GM23338 (cell line): ENCODE results near the gene CACNA1D. TPM values are rescaled to one million over a fixed set of nuclear protein-coding genes. Genes with fewer than 3 reads are reported as not detected.
A peak's percentile ranks its signal among the peaks of the same experiment; 100 is the strongest.

Experiments used
- ATAC-seq: fragments of 200-7000 bp; cut with Tn5 transposase; 3 replicates; pipeline ENCODE4 v1.9.1; 2020
- DNase-seq: peaks from one replicate; pipeline ENCODE4 v3.0.0-alpha.2; 2015; ENCODE audit warnings: low spot score
- H2AFZ ChIP-seq: fragments of 200-600 bp; sonication (generic); 2 replicates; pipeline ENCODE4 v1.8.0; 2016; ENCODE audit warnings: antibody characterized with exemption, mild to moderate bottlenecking, moderate library complexity
- H3F3A ChIP-seq: fragments of 200-600 bp; sonication (generic); replicated peaks from 2 replicates; pipeline ENCODE4 v1.8.0; 2017; ENCODE audit warnings: antibody characterized with exemption, mixed run types, low read depth
- H3K27ac ChIP-seq: fragments of 200-600 bp; sonication (generic); 2 replicates; pipeline ENCODE4 v1.6.1; 2016; ENCODE audit warnings: low read depth
- H3K27me3 ChIP-seq: fragments of 200-600 bp; sonication (generic); 2 replicates; pipeline ENCODE4 v1.8.0; 2016; ENCODE audit warnings: mild to moderate bottlenecking, mixed run types, moderate library complexity; ENCODE audit not compliant: insufficient read depth
- H3K36me3 ChIP-seq: fragments of 200-600 bp; sonication (generic); 2 replicates; pipeline ENCODE4 v1.8.0; 2016; ENCODE audit warnings: mild to moderate bottlenecking; ENCODE audit not compliant: insufficient read depth
- H3K4me1 ChIP-seq: fragments of 200-600 bp; sonication (generic); 2 replicates; pipeline ENCODE4 v1.8.0; 2016; ENCODE audit warnings: mild to moderate bottlenecking, moderate library complexity; ENCODE audit not compliant: insufficient read depth
- H3K4me2 ChIP-seq: fragments of 200-600 bp; sonication (generic); 2 replicates; pipeline ENCODE4 v1.7.1; 2017; ENCODE audit warnings: mixed run types
- H3K4me3 ChIP-seq: fragments of 200-600 bp; sonication (generic); 2 replicates; pipeline ENCODE4 v1.6.1; 2016; ENCODE audit warnings: mixed run types
- H3K79me2 ChIP-seq: fragments of 200-600 bp; sonication (generic); replicated peaks from 2 replicates; pipeline ENCODE4 v1.8.0; 2017; ENCODE audit warnings: mild to moderate bottlenecking; ENCODE audit not compliant: insufficient read depth
- H3K9me2 ChIP-seq: fragments of 200-600 bp; sonication (generic); 2 replicates; pipeline ENCODE4 v1.8.0; 2017; ENCODE audit not compliant: insufficient read depth
- H4K20me1 ChIP-seq: fragments of 200-600 bp; sonication (generic); replicated peaks from 2 replicates; pipeline ENCODE4 v1.8.0; 2017; ENCODE audit warnings: mild to moderate bottlenecking; ENCODE audit not compliant: insufficient read depth
- H3K27ac Mint-ChIP-seq: 2 replicates; pipeline ENCODE4 v1.8.0; 2020; ENCODE audit warnings: inconsistent platforms, mild to moderate bottlenecking, moderate library complexity, mixed read lengths
- H3K27me3 Mint-ChIP-seq: 3 replicates; pipeline ENCODE4 v1.8.0; 2022; ENCODE audit warnings: low read depth, mild to moderate bottlenecking, moderate library complexity, mixed read lengths, inconsistent platforms; ENCODE audit not compliant: insufficient read depth, poor library complexity
- H3K36me3 Mint-ChIP-seq: 3 replicates; pipeline ENCODE4 v1.8.0; 2021; ENCODE audit warnings: low read depth, mild to moderate bottlenecking, inconsistent platforms, moderate library complexity, mixed read lengths
- H3K4me1 Mint-ChIP-seq: 3 replicates; pipeline ENCODE4 v1.8.0; 2020; ENCODE audit warnings: mild to moderate bottlenecking, inconsistent platforms, mixed read lengths
- H3K4me3 Mint-ChIP-seq: 3 replicates; pipeline ENCODE4 v1.8.0; 2021; ENCODE audit warnings: moderate library complexity, mild to moderate bottlenecking, inconsistent platforms, mixed read lengths
- H3K9me3 Mint-ChIP-seq: 3 replicates; pipeline ENCODE4 v1.8.0; 2020; ENCODE audit warnings: moderate library complexity, mild to moderate bottlenecking, inconsistent platforms, mixed read lengths
- CREB1 ChIP-seq: fragments of 250-450 bp; sonication (Bioruptor Pico); IDR thresholded peaks from 2 replicates; pipeline ENCODE4 v1.5.0; 2020; ENCODE audit warnings: low read depth, mild to moderate bottlenecking, moderate library complexity
- EZH2 ChIP-seq: fragments of 200-600 bp; sonication (generic); IDR thresholded peaks from one replicate; pipeline ENCODE4 v1.8.0; 2017; ENCODE audit warnings: antibody characterized with exemption, mild to moderate bottlenecking, low read depth; ENCODE audit not compliant: unreplicated experiment
- EZH2phosphoT487 ChIP-seq: fragments of 200-600 bp; sonication (generic); IDR thresholded peaks from one replicate; pipeline ENCODE4 v1.8.1; 2018; ENCODE audit warnings: antibody characterized with exemption; ENCODE audit not compliant: unreplicated experiment
- JUNB ChIP-seq: IDR thresholded peaks from one replicate; pipeline ENCODE4 v1.6.1; 2016; ENCODE audit warnings: antibody characterized with exemption; ENCODE audit not compliant: unreplicated experiment
- NANOG ChIP-seq: IDR thresholded peaks from 2 replicates; pipeline ENCODE4 v1.6.1; 2016; ENCODE audit warnings: antibody characterized with exemption, borderline replicate concordance
- POLR2AphosphoS5 ChIP-seq: IDR thresholded peaks from 2 replicates; pipeline ENCODE4 v1.6.1; 2016; ENCODE audit warnings: antibody characterized with exemption, low read depth
- STAT1 ChIP-seq: IDR thresholded peaks from one replicate; pipeline ENCODE4 v1.6.1; 2016; ENCODE audit warnings: antibody characterized with exemption; ENCODE audit not compliant: unreplicated experiment
- ZNF114 ChIP-seq: fragments of 250-450 bp; sonication (Bioruptor Pico); IDR thresholded peaks from 2 replicates; pipeline ENCODE4 v1.5.0; 2020; ENCODE audit warnings: mild to moderate bottlenecking, moderate library complexity
- ZNF331 ChIP-seq: fragments of 250-450 bp; sonication (Bioruptor Pico); IDR thresholded peaks from 2 replicates; pipeline ENCODE4 v1.5.0; 2020; ENCODE audit warnings: low read depth, mild to moderate bottlenecking, moderate library complexity
- polyA plus RNA-seq: library from polyadenylated mRNA; unstranded; fragments of >200 nt; fragmentation: Nextera tagmentation; extraction: Ambion mirVana; gene quantifications from 2 replicates; pipeline ENCODE4 v1.2.1, GENCODE V29; 2016
- total RNA-seq: library from RNA; depleted of rRNA; stranded (reverse); fragments of >200 nt; shearing (Covaris generic); gene quantifications from 2 replicates; pipeline ENCODE4 v1.2.3, GENCODE V29; 2014
- TF ChIP-seq, protein P1 (sequence below): fragments of 250-450 bp; sonication (Bioruptor Pico); IDR thresholded peaks from 2 replicates; pipeline ENCODE4 v1.5.0; 2020; ENCODE audit warnings: mild to moderate bottlenecking, moderate library complexity
- TF ChIP-seq, protein P2 (sequence below): IDR thresholded peaks from 2 replicates; pipeline ENCODE4 v1.6.1; 2016; ENCODE audit warnings: antibody characterized with exemption
- TF ChIP-seq, protein P3 (sequence below): IDR thresholded peaks from one replicate; pipeline ENCODE4 v1.6.1; 2018; ENCODE audit warnings: antibody characterized with exemption; ENCODE audit not compliant: unreplicated experiment
- TF ChIP-seq, protein P4 (sequence below), 2 experiments: fragments of 200-600 bp in 1 of 2; sonication (generic) in 1 of 2; conservative IDR thresholded peaks; 2 replicates each; pipeline versions ENCODE4 v1.5.1 to v1.6.1; 2016 to 2017; ENCODE audit warnings: antibody characterized with exemption in 2 of 2, low read depth in 2 of 2, mild to moderate bottlenecking in 2 of 2, moderate library complexity in 1 of 2

CACNA1D gene
- total and polyA plus RNA-seq, 2 experiments from 2014 or later, result 1.7 to 1.8 TPM

DNA sequence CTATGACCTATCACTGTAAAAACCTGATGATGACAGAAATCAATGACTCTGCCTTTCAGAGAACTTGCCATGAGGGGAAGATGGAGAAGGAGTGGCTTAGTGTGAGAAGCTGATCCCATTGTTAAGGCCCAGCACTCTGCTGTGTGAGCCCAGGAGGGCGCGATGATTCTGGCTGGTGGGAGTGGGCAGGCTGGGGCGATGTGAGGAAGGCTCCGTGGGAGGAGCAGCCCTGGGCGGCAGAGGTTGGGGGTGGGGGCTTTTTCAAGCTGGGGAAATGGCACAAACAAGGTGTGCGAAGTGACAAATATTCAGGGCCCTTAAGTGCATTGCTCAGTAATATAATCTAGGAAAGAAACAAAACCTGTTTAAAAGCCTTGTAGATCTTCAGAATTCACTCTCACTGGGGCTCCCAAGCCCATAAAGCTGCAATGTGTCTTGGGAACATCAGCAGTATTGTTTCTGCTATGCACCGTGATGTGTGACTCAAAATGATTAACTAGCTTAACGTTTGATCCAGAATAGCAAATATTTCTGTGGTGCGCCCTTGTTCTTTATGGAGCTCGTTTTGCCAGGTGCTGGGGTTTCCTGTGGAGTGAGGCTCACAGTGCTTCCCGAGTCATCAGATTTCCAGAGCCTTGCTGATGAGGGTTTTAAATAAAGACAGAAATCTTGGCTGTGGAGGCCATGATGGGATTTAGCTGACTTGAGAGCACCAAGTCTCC is 210.8 kb downstream of the CACNA1D start:
- Mint-ChIP-seq H3K4me3 (no peak overlapping the region), H3K27me3 (no peaks in the 10 kb centered on the region), H3K27ac (peak overlapping the region; percentile 18), H3K36me3 (no peaks in the 10 kb centered on the region), H3K4me1 (peaks cover 16% of the 10 kb centered on the region), H3K9me3 (no peaks in the 10 kb centered on the region)
- Histone ChIP-seq H3K4me3 (no peak overlapping the region), H3K79me2 (no peaks in the 10 kb centered on the region), H3K27ac (no peak overlapping the region), H3K9me2 (no peaks in the 10 kb centered on the region), H3K4me2 (no peak overlapping the region), H3F3A (no peaks in the 10 kb centered on the region), H3K4me1 (no peaks in the 10 kb centered on the region), H3K36me3 (no peaks in the 10 kb centered on the region), H2AFZ (peak overlapping the region; percentile 43; the same call in 1 of the 2 replicates), H4K20me1 (no peaks in the 10 kb centered on the region), H3K27me3 (no peaks in the 10 kb centered on the region)
- ATAC-seq (peak; percentile 57), DNase-seq (no peak)
- TF ChIP-seq POLR2AphosphoS5 (no peak), EZH2 (no peak), ZNF114 (CRISPR knock-in tag) (no peak), STAT1 (no peak), JUNB (no peak), ZNF331 (CRISPR knock-in tag) (no peak), NANOG (no peak), EZH2phosphoT487 (no peak), CREB1 (CRISPR knock-in tag) (no peak)
- TF ChIP-seq, protein P1, sequence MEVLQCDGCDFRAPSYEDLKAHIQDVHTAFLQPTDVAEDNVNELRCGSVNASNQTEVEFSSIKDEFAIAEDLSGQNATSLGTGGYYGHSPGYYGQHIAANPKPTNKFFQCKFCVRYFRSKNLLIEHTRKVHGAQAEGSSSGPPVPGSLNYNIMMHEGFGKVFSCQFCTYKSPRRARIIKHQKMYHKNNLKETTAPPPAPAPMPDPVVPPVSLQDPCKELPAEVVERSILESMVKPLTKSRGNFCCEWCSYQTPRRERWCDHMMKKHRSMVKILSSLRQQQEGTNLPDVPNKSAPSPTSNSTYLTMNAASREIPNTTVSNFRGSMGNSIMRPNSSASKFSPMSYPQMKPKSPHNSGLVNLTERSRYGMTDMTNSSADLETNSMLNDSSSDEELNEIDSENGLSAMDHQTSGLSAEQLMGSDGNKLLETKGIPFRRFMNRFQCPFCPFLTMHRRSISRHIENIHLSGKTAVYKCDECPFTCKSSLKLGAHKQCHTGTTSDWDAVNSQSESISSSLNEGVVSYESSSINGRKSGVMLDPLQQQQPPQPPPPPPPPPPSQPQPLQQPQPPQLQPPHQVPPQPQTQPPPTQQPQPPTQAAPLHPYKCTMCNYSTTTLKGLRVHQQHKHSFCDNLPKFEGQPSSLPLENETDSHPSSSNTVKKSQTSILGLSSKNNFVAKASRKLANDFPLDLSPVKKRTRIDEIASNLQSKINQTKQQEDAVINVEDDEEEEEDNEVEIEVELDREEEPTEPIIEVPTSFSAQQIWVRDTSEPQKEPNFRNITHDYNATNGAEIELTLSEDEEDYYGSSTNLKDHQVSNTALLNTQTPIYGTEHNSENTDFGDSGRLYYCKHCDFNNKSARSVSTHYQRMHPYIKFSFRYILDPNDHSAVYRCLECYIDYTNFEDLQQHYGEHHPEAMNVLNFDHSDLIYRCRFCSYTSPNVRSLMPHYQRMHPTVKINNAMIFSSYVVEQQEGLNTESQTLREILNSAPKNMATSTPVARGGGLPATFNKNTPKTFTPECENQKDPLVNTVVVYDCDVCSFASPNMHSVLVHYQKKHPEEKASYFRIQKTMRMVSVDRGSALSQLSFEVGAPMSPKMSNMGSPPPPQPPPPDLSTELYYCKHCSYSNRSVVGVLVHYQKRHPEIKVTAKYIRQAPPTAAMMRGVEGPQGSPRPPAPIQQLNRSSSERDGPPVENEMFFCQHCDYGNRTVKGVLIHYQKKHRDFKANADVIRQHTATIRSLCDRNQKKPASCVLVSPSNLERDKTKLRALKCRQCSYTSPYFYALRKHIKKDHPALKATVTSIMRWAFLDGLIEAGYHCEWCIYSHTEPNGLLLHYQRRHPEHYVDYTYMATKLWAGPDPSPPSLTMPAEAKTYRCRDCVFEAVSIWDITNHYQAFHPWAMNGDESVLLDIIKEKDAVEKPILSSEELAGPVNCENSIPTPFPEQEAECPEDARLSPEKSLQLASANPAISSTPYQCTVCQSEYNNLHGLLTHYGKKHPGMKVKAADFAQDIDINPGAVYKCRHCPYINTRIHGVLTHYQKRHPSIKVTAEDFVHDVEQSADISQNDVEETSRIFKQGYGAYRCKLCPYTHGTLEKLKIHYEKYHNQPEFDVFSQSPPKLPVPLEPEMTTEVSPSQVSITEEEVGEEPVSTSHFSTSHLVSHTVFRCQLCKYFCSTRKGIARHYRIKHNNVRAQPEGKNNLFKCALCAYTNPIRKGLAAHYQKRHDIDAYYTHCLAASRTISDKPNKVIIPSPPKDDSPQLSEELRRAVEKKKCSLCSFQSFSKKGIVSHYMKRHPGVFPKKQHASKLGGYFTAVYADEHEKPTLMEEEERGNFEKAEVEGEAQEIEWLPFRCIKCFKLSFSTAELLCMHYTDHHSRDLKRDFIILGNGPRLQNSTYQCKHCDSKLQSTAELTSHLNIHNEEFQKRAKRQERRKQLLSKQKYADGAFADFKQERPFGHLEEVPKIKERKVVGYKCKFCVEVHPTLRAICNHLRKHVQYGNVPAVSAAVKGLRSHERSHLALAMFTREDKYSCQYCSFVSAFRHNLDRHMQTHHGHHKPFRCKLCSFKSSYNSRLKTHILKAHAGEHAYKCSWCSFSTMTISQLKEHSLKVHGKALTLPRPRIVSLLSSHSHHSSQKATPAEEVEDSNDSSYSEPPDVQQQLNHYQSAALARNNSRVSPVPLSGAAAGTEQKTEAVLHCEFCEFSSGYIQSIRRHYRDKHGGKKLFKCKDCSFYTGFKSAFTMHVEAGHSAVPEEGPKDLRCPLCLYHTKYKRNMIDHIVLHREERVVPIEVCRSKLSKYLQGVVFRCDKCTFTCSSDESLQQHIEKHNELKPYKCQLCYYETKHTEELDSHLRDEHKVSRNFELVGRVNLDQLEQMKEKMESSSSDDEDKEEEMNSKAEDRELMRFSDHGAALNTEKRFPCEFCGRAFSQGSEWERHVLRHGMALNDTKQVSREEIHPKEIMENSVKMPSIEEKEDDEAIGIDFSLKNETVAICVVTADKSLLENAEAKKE, result no peak
- TF ChIP-seq, protein P2, sequence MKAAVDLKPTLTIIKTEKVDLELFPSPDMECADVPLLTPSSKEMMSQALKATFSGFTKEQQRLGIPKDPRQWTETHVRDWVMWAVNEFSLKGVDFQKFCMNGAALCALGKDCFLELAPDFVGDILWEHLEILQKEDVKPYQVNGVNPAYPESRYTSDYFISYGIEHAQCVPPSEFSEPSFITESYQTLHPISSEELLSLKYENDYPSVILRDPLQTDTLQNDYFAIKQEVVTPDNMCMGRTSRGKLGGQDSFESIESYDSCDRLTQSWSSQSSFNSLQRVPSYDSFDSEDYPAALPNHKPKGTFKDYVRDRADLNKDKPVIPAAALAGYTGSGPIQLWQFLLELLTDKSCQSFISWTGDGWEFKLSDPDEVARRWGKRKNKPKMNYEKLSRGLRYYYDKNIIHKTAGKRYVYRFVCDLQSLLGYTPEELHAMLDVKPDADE, result no peak
- TF ChIP-seq, protein P3, sequence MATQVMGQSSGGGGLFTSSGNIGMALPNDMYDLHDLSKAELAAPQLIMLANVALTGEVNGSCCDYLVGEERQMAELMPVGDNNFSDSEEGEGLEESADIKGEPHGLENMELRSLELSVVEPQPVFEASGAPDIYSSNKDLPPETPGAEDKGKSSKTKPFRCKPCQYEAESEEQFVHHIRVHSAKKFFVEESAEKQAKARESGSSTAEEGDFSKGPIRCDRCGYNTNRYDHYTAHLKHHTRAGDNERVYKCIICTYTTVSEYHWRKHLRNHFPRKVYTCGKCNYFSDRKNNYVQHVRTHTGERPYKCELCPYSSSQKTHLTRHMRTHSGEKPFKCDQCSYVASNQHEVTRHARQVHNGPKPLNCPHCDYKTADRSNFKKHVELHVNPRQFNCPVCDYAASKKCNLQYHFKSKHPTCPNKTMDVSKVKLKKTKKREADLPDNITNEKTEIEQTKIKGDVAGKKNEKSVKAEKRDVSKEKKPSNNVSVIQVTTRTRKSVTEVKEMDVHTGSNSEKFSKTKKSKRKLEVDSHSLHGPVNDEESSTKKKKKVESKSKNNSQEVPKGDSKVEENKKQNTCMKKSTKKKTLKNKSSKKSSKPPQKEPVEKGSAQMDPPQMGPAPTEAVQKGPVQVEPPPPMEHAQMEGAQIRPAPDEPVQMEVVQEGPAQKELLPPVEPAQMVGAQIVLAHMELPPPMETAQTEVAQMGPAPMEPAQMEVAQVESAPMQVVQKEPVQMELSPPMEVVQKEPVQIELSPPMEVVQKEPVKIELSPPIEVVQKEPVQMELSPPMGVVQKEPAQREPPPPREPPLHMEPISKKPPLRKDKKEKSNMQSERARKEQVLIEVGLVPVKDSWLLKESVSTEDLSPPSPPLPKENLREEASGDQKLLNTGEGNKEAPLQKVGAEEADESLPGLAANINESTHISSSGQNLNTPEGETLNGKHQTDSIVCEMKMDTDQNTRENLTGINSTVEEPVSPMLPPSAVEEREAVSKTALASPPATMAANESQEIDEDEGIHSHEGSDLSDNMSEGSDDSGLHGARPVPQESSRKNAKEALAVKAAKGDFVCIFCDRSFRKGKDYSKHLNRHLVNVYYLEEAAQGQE, result no peak
- TF ChIP-seq, protein P4, sequence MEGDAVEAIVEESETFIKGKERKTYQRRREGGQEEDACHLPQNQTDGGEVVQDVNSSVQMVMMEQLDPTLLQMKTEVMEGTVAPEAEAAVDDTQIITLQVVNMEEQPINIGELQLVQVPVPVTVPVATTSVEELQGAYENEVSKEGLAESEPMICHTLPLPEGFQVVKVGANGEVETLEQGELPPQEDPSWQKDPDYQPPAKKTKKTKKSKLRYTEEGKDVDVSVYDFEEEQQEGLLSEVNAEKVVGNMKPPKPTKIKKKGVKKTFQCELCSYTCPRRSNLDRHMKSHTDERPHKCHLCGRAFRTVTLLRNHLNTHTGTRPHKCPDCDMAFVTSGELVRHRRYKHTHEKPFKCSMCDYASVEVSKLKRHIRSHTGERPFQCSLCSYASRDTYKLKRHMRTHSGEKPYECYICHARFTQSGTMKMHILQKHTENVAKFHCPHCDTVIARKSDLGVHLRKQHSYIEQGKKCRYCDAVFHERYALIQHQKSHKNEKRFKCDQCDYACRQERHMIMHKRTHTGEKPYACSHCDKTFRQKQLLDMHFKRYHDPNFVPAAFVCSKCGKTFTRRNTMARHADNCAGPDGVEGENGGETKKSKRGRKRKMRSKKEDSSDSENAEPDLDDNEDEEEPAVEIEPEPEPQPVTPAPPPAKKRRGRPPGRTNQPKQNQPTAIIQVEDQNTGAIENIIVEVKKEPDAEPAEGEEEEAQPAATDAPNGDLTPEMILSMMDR (conservative IDR thresholded peaks at IDR 0.05; ENCODE audit: low read depth in 2 of 2), result no peak
